GM12892 (cell line): ENCODE data around the gene EXOC4.

Experiments
- POLR2A ChIP-seq: IDR thresholded peaks from 2 replicates; pipeline ENCODE4 v1.6.1; 2011; ENCODE audit warnings: low read depth, low read length, control low read depth
- POLR2AphosphoS5 ChIP-seq: IDR thresholded peaks from 2 replicates; pipeline ENCODE4 v1.6.1; 2011; ENCODE audit warnings: low read depth, low read length, control low read depth
- TAF1 ChIP-seq: IDR thresholded peaks from 2 replicates; pipeline ENCODE4 v1.6.1; 2011; ENCODE audit warnings: low read depth, mild to moderate bottlenecking, control low read depth, low read length, borderline replicate concordance

- TF ChIP-seq POLR2AphosphoS5 (no peak), POLR2A (no peak), TAF1 (no peak)
Observed at GRCh38 chr7:133361806-133362205, 108.9 kb downstream of the EXOC4 start.
